ENCODE data around the gene NUP188.

- TF ChIP-seq CTCF (IDR thresholded peaks at IDR 0.05) (no peak), POLR2A (IDR thresholded peaks at IDR 0.05) (no peak), POLR2AphosphoS5 (IDR thresholded peaks at IDR 0.05) (no peak)
Measured at GRCh38 chr9:128995791-128996190, 48.3 kb downstream of the NUP188 start.
